Measurements from ENCODE around the gene RAF1.
"Not testable (repeated sequence)": the region's sequence is repeated elsewhere in the genome, so short reads cannot be mapped to it uniquely, and the experiment has no call there.

DNA sequence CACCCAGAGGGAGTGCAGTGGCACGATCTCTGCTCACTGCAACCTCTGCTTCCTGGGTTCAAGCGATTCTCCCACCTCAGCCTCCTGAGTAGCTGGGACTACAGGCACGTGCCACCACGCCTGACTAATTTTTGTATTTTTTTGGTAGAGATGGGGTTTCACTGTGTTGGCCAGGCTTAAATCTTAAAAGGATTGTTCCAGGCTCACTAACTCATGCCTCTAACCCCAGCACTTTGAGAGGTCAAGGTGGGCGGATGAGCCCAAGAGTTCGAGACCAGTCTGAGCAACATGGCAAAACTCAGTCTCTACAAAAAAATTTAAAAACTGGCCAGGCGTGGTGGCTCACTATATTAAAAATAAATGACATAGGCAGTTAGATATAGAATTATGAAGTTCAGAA lies 33.1 kb downstream of the RAF1 start:
- TF ChIP-seq, protein P1, sequence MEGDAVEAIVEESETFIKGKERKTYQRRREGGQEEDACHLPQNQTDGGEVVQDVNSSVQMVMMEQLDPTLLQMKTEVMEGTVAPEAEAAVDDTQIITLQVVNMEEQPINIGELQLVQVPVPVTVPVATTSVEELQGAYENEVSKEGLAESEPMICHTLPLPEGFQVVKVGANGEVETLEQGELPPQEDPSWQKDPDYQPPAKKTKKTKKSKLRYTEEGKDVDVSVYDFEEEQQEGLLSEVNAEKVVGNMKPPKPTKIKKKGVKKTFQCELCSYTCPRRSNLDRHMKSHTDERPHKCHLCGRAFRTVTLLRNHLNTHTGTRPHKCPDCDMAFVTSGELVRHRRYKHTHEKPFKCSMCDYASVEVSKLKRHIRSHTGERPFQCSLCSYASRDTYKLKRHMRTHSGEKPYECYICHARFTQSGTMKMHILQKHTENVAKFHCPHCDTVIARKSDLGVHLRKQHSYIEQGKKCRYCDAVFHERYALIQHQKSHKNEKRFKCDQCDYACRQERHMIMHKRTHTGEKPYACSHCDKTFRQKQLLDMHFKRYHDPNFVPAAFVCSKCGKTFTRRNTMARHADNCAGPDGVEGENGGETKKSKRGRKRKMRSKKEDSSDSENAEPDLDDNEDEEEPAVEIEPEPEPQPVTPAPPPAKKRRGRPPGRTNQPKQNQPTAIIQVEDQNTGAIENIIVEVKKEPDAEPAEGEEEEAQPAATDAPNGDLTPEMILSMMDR (conservative IDR thresholded peaks at IDR 0.05; ENCODE audit: low read depth, low read length), result not testable (repeated sequence)
- not testable (repeated sequence) for TF ChIP-seq EZH2 (IDR thresholded peaks at IDR 0.05; ENCODE audit: borderline replicate concordance, low read depth, low read length, poor library complexity, severe bottlenecking)

Measured in A673 (cell line).